Mucosa of stomach (tissue), 1 donor: Measurements from ENCODE around the gene CDH12.

ENCODE experiments used
- H3K27me3 ChIP-seq: one replicate; pipeline ENCODE4 v1.7.0; 2013; ENCODE audit warnings: mild to moderate bottlenecking, low read length; ENCODE audit not compliant: control insufficient read depth, insufficient read depth
- H3K36me3 ChIP-seq: one replicate; pipeline ENCODE4 v1.7.0; 2013; ENCODE audit warnings: low read length; ENCODE audit not compliant: control insufficient read depth, insufficient read depth
- H3K4me1 ChIP-seq: one replicate; pipeline ENCODE4 v1.7.0; 2013; ENCODE audit warnings: mild to moderate bottlenecking, low read length; ENCODE audit not compliant: control insufficient read depth, insufficient read depth
- H3K4me3 ChIP-seq: one replicate; pipeline ENCODE4 v1.7.0; 2013; ENCODE audit warnings: low read length
- H3K9ac ChIP-seq: one replicate; pipeline ENCODE4 v1.7.0; 2013; ENCODE audit warnings: mild to moderate bottlenecking, low read length, moderate library complexity
- H3K9me3 ChIP-seq: one replicate; pipeline ENCODE4 v1.7.0; 2013; ENCODE audit warnings: mild to moderate bottlenecking, low read length, moderate library complexity; ENCODE audit not compliant: control insufficient read depth
- donor health status: Pancreatic carcinoma.

Gene CDH12

DNA sequence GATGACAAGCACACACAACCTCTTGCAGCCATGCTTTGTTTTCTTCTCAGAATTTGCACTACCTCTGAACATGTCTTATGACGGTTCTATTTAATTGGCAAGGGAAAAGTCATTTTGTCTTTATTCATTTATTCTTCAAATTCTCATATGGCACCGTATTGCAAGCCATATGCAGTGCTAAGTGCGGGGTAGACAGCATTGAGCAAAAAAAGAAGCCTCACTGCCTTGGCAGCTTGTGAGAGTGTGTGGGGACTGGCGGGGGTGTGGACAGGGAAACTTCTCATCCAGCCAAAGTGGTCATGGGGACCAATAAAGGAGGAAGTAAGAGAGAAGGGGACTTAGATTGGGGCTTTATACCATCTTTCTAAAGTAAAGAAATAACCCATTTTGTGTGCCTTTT, 160.0 kb downstream of the CDH12 start:
- Histone ChIP-seq H3K9ac (no peak overlapping the region), H3K4me1 (no peaks in the 10 kb centered on the region), H3K27me3 (no peaks in the 10 kb centered on the region), H3K4me3 (no peak overlapping the region), H3K36me3 (no peaks in the 10 kb centered on the region), H3K9me3 (no peaks in the 10 kb centered on the region)

DNA sequence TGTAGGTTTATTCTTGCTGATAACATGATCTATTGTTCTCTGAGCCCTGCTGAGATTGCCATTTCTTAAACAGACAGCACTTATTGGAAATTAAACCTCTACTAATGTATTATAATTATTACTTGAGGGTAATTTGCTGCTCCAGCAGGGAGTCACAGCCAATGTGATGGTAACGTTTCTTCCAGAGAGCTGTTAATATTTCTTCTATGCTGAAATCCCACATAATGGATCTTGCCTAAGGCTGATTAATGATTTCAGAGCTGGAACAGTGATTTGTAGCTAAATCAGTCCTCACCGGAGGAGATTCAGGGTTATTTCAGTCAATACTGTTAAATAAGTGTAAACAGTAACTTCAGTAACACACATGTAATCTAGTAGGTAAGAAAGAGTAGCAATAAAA, 170.1 kb downstream of the CDH12 start:
- no peak overlapping the region for H3K4me3 ChIP-seq
- H3K4me1 ChIP-seq: no peaks in the 10 kb centered on the region
- no peak overlapping the region for H3K9ac ChIP-seq
- no peaks in the 10 kb centered on the region for H3K9me3 ChIP-seq
- H3K27me3 ChIP-seq: no peaks in the 10 kb centered on the region
- no peaks in the 10 kb centered on the region for H3K36me3 ChIP-seq

DNA sequence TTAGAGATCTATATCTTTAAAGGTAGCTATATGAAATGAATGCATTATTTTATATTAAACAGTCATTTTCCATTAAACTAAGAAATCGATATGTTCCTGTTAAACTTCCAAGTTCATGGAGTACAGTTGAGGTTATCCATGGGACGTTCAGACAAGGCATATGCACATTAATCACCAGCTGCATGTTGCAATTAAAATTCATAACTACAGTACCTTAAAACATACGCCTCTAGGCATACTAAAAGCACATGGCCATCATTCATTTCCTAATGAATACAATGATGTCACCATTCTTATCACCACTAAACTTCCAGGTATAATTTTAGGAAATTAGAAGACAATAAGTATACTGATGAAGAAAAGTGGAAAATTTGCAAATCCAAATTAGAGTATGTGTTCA, 174.3 kb downstream of the CDH12 start:
- no peak overlapping the region for H3K9ac ChIP-seq
- no peaks in the 10 kb centered on the region for H3K4me1 ChIP-seq
- H3K36me3 ChIP-seq: no peaks in the 10 kb centered on the region
- H3K9me3 ChIP-seq: no peaks in the 10 kb centered on the region
- no peaks in the 10 kb centered on the region for H3K27me3 ChIP-seq
- no peak overlapping the region for H3K4me3 ChIP-seq

DNA sequence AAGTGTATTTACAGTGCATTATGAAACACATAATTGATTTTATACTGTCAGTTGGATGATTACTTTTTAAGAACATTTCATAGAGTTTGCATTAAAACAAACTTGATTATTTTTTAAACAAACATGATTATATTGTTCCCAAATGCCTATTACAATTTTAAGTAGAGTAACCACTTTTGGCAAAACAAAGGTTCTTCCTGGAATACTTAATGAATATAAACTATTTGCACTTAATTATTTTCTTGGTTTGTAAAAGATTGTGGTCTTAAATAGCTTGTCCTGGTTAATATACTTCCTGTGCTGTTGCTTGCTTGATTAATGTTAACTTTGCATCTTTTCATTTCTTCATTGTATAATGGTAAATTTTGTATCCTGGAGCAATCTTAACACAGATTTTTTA, 180.0 kb downstream of the CDH12 start:
- no peak overlapping the region for H3K9ac ChIP-seq
- H3K9me3 ChIP-seq: no peaks in the 10 kb centered on the region
- H3K36me3 ChIP-seq: no peaks in the 10 kb centered on the region
- no peaks in the 10 kb centered on the region for H3K4me1 ChIP-seq
- H3K4me3 ChIP-seq: no peak overlapping the region
- H3K27me3 ChIP-seq: no peaks in the 10 kb centered on the region

DNA sequence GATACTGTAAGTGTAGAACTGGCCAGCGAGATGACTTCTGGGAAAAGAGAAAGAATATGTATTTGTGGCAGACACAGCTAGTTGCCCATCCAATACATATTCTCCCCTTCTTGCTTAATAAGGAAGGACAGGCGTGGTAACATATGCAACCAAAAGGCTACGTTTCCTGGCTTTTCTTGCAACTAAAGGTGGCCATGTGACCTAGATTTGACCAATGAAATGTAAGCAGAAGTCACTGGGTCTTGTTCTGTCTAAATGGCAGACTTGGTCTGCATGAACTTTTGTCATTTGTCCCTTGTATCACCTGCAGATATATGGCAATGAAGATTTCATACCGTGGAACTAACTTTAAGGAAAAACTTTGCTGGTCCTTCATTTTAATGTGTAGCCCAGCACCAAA, 183.8 kb downstream of the CDH12 start:
- H3K4me3 ChIP-seq: no peak overlapping the region
- H3K9me3 ChIP-seq: no peaks in the 10 kb centered on the region
- H3K27me3 ChIP-seq: no peaks in the 10 kb centered on the region
- no peaks in the 10 kb centered on the region for H3K36me3 ChIP-seq
- no peaks in the 10 kb centered on the region for H3K4me1 ChIP-seq
- no peak overlapping the region for H3K9ac ChIP-seq

DNA sequence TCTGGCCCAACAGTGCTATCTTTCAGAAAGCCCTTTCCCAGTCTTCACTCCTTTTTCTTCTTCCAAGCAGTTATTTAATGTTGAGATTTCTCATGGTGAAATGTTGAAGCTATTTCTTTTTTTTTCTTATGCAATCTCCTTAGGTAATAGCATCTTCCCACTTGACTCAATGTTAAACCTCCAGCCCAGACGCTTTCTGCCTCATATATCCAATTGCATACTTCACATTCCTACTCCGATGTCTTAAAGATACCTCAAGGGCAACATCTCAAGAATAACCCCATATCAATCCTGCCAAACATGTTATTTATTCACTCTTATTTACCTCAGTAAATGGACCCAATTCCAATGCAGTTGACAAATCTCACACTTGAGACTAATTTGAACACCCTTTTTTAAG, 187.3 kb downstream of the CDH12 start:
- H3K4me1 ChIP-seq: no peaks in the 10 kb centered on the region
- no peaks in the 10 kb centered on the region for H3K36me3 ChIP-seq
- no peaks in the 10 kb centered on the region for H3K27me3 ChIP-seq
- H3K4me3 ChIP-seq: no peak overlapping the region
- no peak overlapping the region for H3K9ac ChIP-seq
- no peaks in the 10 kb centered on the region for H3K9me3 ChIP-seq

DNA sequence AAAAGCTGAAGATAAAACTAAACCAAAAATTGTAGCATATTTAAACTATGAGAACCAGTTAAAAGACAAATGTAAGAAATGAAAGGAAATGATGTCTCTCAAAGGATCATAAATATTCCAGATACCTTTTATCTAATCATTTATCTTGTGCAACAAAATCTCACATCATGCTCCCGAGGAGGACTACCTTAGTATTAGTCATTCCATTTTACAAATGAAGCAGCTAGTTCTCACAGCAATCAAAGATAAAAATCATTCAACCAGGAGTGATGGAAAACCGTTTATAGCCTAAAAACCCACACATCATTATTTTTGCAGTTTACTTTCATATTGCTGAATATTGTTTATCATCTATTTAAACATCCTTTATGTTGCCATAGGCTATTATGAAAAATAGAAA, 190.0 kb downstream of the CDH12 start:
- Histone ChIP-seq H3K9ac (no peak overlapping the region), H3K36me3 (no peaks in the 10 kb centered on the region), H3K27me3 (no peaks in the 10 kb centered on the region), H3K4me1 (no peaks in the 10 kb centered on the region), H3K4me3 (no peak overlapping the region), H3K9me3 (no peaks in the 10 kb centered on the region)

DNA sequence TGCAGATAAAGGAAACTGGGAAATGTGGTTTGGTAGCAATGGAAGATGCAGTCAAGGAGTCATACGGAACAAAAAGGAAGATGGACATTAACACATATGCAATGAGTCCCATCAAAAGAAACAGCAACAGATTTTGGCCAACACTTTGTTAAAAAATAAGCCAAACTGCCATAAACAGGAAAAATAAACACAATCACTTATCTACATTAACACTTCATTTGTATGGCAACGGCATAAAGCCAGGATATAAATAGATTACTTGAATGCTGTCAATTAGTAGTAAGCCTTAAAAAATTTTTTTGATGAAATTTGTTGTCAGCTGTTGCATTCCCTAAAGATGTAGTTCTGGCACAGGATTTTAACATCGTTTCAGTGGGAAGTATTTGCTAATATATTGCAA, 190.8 kb downstream of the CDH12 start:
- H3K4me3 ChIP-seq: no peak overlapping the region
- H3K36me3 ChIP-seq: no peaks in the 10 kb centered on the region
- no peak overlapping the region for H3K9ac ChIP-seq
- H3K4me1 ChIP-seq: no peaks in the 10 kb centered on the region
- no peaks in the 10 kb centered on the region for H3K9me3 ChIP-seq
- H3K27me3 ChIP-seq: no peaks in the 10 kb centered on the region

DNA sequence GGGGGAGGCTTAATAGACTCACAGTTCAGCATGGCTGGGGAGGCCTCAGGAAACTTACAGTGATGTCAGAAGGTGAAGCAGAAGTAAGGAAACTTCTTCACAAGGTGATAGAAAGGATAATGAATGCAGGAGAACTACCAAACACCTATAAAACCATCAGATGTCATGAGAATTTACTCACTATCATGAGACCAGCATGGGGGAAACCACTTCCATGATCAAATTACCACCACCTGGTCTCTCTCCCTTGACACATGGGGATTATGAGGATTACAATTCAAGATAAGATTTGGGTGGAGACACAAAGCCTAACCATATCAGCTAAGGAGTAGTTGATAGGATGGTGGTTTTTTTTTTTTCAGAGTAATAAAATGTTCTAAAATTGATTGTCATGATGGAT, 201.8 kb downstream of the CDH12 start:
- Histone ChIP-seq H3K36me3 (no peaks in the 10 kb centered on the region), H3K27me3 (no peaks in the 10 kb centered on the region), H3K9ac (no peak overlapping the region), H3K9me3 (no peaks in the 10 kb centered on the region), H3K4me1 (peaks cover 11% of the 10 kb centered on the region), H3K4me3 (no peak overlapping the region)

DNA sequence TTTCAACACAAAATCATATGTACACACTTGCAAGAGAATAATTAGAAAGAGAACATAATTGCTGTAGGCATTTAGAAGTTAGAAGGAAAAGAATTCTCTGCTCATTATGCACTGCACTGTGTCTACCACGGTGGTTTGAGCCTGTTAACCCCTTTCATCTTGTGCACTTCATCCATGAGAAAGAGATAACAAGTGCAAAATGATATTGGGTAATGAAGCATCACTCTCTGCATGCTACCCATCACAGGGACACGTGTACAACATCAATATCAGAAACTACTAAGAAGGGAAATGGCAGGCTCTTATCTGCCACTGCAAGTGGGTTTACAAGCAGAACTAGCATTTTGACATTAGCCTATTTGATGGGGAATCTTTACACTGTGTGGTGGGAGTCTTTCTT, 202.6 kb downstream of the CDH12 start:
- no peak overlapping the region for H3K9ac ChIP-seq
- no peaks in the 10 kb centered on the region for H3K27me3 ChIP-seq
- H3K4me1 ChIP-seq: peaks cover 11% of the 10 kb centered on the region
- H3K36me3 ChIP-seq: no peaks in the 10 kb centered on the region
- H3K9me3 ChIP-seq: no peaks in the 10 kb centered on the region
- no peak overlapping the region for H3K4me3 ChIP-seq

DNA sequence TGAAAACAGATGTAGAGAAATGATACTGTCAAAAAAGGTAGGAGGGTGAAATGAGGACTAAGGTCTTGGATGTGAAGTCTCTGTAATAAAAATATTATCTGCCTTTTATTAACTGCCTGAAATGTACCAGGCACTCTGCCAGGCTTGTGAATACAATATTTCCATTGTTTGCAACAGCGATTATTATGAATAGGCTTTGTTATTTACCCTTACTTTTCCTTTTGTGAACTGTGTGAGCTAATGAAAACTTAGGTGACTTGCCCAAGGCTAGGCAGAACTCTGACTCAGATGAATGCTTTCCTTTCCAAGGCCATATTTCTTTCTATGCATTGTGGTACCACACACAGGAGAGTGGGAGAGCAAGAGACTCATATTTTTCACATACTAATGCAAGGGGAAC, 204.1 kb downstream of the CDH12 start:
- no peaks in the 10 kb centered on the region for H3K27me3 ChIP-seq
- H3K9ac ChIP-seq: no peak overlapping the region
- H3K4me1 ChIP-seq: peaks cover 11% of the 10 kb centered on the region
- H3K9me3 ChIP-seq: no peaks in the 10 kb centered on the region
- no peak overlapping the region for H3K4me3 ChIP-seq
- no peaks in the 10 kb centered on the region for H3K36me3 ChIP-seq

DNA sequence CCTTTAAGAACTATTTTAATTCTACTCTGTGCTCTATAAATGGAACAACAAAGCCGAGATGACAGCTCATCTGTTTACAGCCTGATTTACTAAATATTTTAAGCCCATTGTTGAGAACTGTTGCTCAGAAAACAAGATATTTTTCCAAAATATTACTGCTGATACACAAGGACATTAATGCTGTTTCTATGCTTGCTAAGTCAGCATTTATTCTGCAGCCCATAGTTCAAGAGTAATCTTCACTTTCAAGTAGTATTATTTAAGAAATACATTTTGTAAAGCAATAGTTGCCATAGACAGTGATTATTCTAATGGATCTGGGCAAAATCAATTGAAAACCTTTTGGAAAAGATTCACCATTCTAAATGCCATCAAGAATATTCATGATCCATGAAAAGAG, 208.3 kb downstream of the CDH12 start:
- Histone ChIP-seq H3K4me1 (peaks cover 11% of the 10 kb centered on the region), H3K4me3 (no peak overlapping the region), H3K27me3 (no peaks in the 10 kb centered on the region), H3K36me3 (no peaks in the 10 kb centered on the region), H3K9me3 (no peaks in the 10 kb centered on the region), H3K9ac (no peak overlapping the region)

DNA sequence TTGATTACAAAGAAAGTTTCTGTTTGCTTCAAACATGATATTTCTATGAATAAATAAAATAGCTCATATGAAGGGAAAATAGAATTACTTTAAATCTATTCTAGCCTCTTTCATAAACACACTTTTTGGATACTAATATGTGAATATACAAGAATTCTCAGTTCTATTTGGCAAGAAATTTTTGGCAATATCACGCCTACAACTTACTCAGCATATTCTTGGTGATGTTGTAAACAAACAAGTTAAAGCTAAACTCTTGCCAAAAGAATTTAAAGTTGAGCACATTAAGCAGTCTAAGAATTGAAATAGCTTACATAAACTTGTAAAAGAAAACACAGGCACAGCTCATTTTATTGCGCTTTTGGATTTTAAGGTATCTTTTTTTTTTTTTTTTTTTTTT, 209.8 kb downstream of the CDH12 start:
- Histone ChIP-seq H3K36me3 (no peaks in the 10 kb centered on the region), H3K4me3 (no peak overlapping the region), H3K27me3 (no peaks in the 10 kb centered on the region), H3K4me1 (no peaks in the 10 kb centered on the region), H3K9me3 (no peaks in the 10 kb centered on the region), H3K9ac (no peak overlapping the region)
